GM21515 (cell line): Measurements from ENCODE around the gene ERV3-1.
"Not testable (repeated sequence)": the region's sequence is repeated elsewhere in the genome, so short reads cannot be mapped to it uniquely, and the experiment has no call there.

Experiments used
- ATAC-seq: cut with Tn5 transposase; IDR thresholded peaks from one replicate; pipeline ENCODE4 v1.9.1; 2021; ENCODE audit not compliant: unreplicated experiment

Gene ERV3-1

GRCh38 chr7:65001291-65001814 lies 5.1 kb downstream of the ERV3-1 start:
- ATAC-seq: no peak

- ATAC-seq: peak; percentile 56
Observed at GRCh38 chr7:64999165-65000004, 7.1 kb downstream of the ERV3-1 start.

- ATAC-seq: no peak
Observed at GRCh38 chr7:64998865-64999164, 7.7 kb downstream of the ERV3-1 start.

GRCh38 chr7:64997927-64998391 lies 8.5 kb downstream of the ERV3-1 start:
- ATAC-seq: no peak

- ATAC-seq: no peak
Observed at GRCh38 chr7:64997164-64997908, 9.2 kb downstream of the ERV3-1 start.

GRCh38 chr7:64996305-64996704 lies 10.2 kb downstream of the ERV3-1 start:
- no peak for ATAC-seq

- no peak for ATAC-seq
Observed at GRCh38 chr7:64993901-64994300, 12.6 kb downstream of the ERV3-1 start.

- no peak for ATAC-seq
Observed at GRCh38 chr7:64992971-64993370, 13.5 kb downstream of the ERV3-1 start.

- no peak for ATAC-seq
Observed at GRCh38 chr7:64990936-64991335, 15.6 kb downstream of the ERV3-1 start, which contains the start of gene ZNF117. Gene ZNF117 (minus strand): TSS chr7:64991036.

- no peak for ATAC-seq
Observed at GRCh38 chr7:64990216-64990615, 16.3 kb downstream of the ERV3-1 start.

- no peak for ATAC-seq
Observed at GRCh38 chr7:64978497-64979203, 27.8 kb downstream of the ERV3-1 start.

GRCh38 chr7:64965594-64965993 lies 40.9 kb downstream of the ERV3-1 start:
- ATAC-seq: no peak

GRCh38 chr7:64959072-64959747 lies 47.3 kb downstream of the ERV3-1 start:
- ATAC-seq: no peak

- no peak for ATAC-seq
Observed at GRCh38 chr7:64951250-64951848, 55.1 kb downstream of the ERV3-1 start.

- not testable (repeated sequence) for ATAC-seq
Observed at GRCh38 chr7:64950673-64951072, 55.8 kb downstream of the ERV3-1 start.

GRCh38 chr7:64948774-64949173 lies 57.7 kb downstream of the ERV3-1 start:
- ATAC-seq: not testable (repeated sequence)

GRCh38 chr7:64947252-64948000 lies 59.1 kb downstream of the ERV3-1 start:
- ATAC-seq: no peak

GRCh38 chr7:64946772-64947171 lies 59.7 kb downstream of the ERV3-1 start:
- no peak for ATAC-seq

GRCh38 chr7:64945503-64946175 lies 60.8 kb downstream of the ERV3-1 start:
- no peak for ATAC-seq
